PFSK-1 (cell line): ENCODE results near the gene RNF135.

Source experiments
- POLR2AphosphoS5 ChIP-seq: IDR thresholded peaks from 2 replicates; pipeline ENCODE4 v1.6.1; 2012; ENCODE audit warnings: low read depth, mild to moderate bottlenecking, control low read depth, low read length, moderate library complexity
- SIN3A ChIP-seq: IDR thresholded peaks from 2 replicates; pipeline ENCODE4 v1.6.1; 2012; ENCODE audit warnings: mild to moderate bottlenecking, low read length, moderate library complexity, borderline replicate concordance; ENCODE audit not compliant: insufficient read depth
- TAF1 ChIP-seq: IDR thresholded peaks from 2 replicates; pipeline ENCODE4 v1.6.1; 2012; ENCODE audit warnings: low read length, control low read depth, borderline replicate concordance; ENCODE audit not compliant: insufficient read depth
- TF ChIP-seq, protein P1 (sequence below), 2 experiments: IDR thresholded peaks; 2 replicates each; pipeline versions ENCODE4 v1.6.1 to v1.8.0; 2011 to 2012; ENCODE audit warnings: low read depth in 2 of 2, low read length in 2 of 2, control low read depth in 1 of 2, inconsistent platforms in 1 of 2, mild to moderate bottlenecking in 1 of 2, moderate library complexity in 1 of 2; ENCODE audit not compliant: insufficient read depth in 1 of 2

DNA sequence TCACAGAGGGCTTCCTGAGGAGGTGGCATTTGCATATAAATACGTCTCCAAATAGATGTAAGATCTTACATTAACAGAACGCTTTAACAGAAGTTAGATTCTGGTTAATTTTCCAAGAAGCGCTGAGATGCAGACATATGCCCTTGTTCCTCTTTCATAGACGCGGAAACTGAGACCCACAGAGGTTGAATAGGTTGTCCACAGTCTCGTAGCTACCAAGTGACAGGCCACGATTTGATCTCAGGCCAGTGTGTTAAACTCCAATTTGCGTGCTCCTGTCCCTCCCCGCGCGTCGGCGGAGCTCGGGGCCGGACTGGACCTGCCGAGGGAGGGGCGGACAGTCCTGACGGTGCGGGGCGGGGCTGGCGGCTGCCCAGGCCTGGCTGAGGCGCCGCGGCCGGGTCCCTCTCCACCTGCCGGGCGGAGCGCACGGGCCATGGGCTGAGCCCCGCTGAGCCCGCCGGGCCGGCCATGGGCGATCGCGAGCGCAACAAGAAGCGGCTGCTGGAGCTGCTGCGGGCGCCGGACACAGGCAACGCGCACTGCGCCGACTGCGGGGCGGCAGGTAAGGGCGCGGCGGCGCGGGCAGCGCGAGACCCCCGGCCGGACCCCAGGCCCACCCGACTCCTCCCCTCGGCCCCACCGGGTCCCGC lies 49.2 kb upstream of the RNF135 start, which contains the start of gene ADAP2:
- TF ChIP-seq POLR2AphosphoS5, result no peak
- no peak for TF ChIP-seq TAF1
- TF ChIP-seq SIN3A, result no peak
- TF ChIP-seq, protein P1, sequence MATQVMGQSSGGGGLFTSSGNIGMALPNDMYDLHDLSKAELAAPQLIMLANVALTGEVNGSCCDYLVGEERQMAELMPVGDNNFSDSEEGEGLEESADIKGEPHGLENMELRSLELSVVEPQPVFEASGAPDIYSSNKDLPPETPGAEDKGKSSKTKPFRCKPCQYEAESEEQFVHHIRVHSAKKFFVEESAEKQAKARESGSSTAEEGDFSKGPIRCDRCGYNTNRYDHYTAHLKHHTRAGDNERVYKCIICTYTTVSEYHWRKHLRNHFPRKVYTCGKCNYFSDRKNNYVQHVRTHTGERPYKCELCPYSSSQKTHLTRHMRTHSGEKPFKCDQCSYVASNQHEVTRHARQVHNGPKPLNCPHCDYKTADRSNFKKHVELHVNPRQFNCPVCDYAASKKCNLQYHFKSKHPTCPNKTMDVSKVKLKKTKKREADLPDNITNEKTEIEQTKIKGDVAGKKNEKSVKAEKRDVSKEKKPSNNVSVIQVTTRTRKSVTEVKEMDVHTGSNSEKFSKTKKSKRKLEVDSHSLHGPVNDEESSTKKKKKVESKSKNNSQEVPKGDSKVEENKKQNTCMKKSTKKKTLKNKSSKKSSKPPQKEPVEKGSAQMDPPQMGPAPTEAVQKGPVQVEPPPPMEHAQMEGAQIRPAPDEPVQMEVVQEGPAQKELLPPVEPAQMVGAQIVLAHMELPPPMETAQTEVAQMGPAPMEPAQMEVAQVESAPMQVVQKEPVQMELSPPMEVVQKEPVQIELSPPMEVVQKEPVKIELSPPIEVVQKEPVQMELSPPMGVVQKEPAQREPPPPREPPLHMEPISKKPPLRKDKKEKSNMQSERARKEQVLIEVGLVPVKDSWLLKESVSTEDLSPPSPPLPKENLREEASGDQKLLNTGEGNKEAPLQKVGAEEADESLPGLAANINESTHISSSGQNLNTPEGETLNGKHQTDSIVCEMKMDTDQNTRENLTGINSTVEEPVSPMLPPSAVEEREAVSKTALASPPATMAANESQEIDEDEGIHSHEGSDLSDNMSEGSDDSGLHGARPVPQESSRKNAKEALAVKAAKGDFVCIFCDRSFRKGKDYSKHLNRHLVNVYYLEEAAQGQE (IDR thresholded peaks at IDR 0.05; ENCODE audit: insufficient read depth in 1 of 2, low read depth in 2 of 2, low read length in 2 of 2), result no peak
